Measurements from ENCODE around the gene PXN. TPM values are rescaled to one million over a fixed set of nuclear protein-coding genes. Genes with fewer than 3 reads are reported as not detected.
A peak's percentile ranks its signal among the peaks of the same experiment; 100 is the strongest.

PXN gene
- total RNA-seq, 1 donor from 2014 or later, result 54.5 TPM

GRCh38 chr12:120278137-120279069 is 12.9 kb upstream of the PXN start:
- DNase-seq (ENCODE audit: low read depth, low spot score), result no peak
- H3K36me3 Mint-ChIP-seq (ENCODE audit: low read depth), result peaks cover 3% of the 10 kb centered on the region
- H3K4me3 Mint-ChIP-seq, result no peak overlapping the region
- peaks cover 3% of the 10 kb centered on the region for H3K9me3 Mint-ChIP-seq
- no peak overlapping the region for H3K27ac Mint-ChIP-seq (ENCODE audit: unreplicated experiment)
- no peaks in the 10 kb centered on the region for H3K27me3 Mint-ChIP-seq (ENCODE audit: low read depth)
- H3K4me1 Mint-ChIP-seq, result no peaks in the 10 kb centered on the region
- TF ChIP-seq CTCF (conservative IDR thresholded peaks at IDR 0.05), result no peak

GRCh38 chr12:120276734-120277133 is 11.2 kb upstream of the PXN start:
- no peaks in the 10 kb centered on the region for H3K4me1 Mint-ChIP-seq
- TF ChIP-seq CTCF (conservative IDR thresholded peaks at IDR 0.05), result no peak
- no peak overlapping the region for H3K4me3 Mint-ChIP-seq
- H3K36me3 Mint-ChIP-seq (ENCODE audit: low read depth), result peaks cover 3% of the 10 kb centered on the region
- peaks cover 3% of the 10 kb centered on the region for H3K9me3 Mint-ChIP-seq
- DNase-seq (ENCODE audit: low read depth, low spot score), result no peak
- no peak overlapping the region for H3K27ac Mint-ChIP-seq (ENCODE audit: unreplicated experiment)
- no peaks in the 10 kb centered on the region for H3K27me3 Mint-ChIP-seq (ENCODE audit: low read depth)

GRCh38 chr12:120267736-120268135 is 2.2 kb upstream of the PXN start:
- H3K4me3 Mint-ChIP-seq, result peak overlapping the region; percentile 31
- DNase-seq (ENCODE audit: low read depth, low spot score), result no peak
- H3K27ac Mint-ChIP-seq (ENCODE audit: unreplicated experiment), result no peak overlapping the region
- no peak for TF ChIP-seq CTCF (conservative IDR thresholded peaks at IDR 0.05)
- peaks cover 27% of the 10 kb centered on the region for H3K4me1 Mint-ChIP-seq
- H3K9me3 Mint-ChIP-seq, result no peaks in the 10 kb centered on the region
- peaks cover 3% of the 10 kb centered on the region for H3K27me3 Mint-ChIP-seq (ENCODE audit: low read depth)
- H3K36me3 Mint-ChIP-seq (ENCODE audit: low read depth), result no peaks in the 10 kb centered on the region

- DNase-seq (ENCODE audit: low read depth, low spot score), result no peak
- TF ChIP-seq CTCF (conservative IDR thresholded peaks at IDR 0.05), result no peak
- H3K9me3 Mint-ChIP-seq, result no peaks in the 10 kb centered on the region
- H3K4me1 Mint-ChIP-seq, result peaks cover 41% of the 10 kb centered on the region
- H3K27ac Mint-ChIP-seq (ENCODE audit: unreplicated experiment), result peak overlapping the region; percentile 12
- H3K27me3 Mint-ChIP-seq (ENCODE audit: low read depth), result peaks cover 3% of the 10 kb centered on the region
- no peaks in the 10 kb centered on the region for H3K36me3 Mint-ChIP-seq (ENCODE audit: low read depth)
- peak overlapping the region; percentile 89 for H3K4me3 Mint-ChIP-seq
Observed at GRCh38 chr12:120266180-120266870, 795 bp upstream of the PXN start.

- peak overlapping the region; percentile 3 for H3K27ac Mint-ChIP-seq (ENCODE audit: unreplicated experiment)
- H3K27me3 Mint-ChIP-seq (ENCODE audit: low read depth), result peaks cover 3% of the 10 kb centered on the region
- peaks cover 47% of the 10 kb centered on the region for H3K4me1 Mint-ChIP-seq
- TF ChIP-seq CTCF (conservative IDR thresholded peaks at IDR 0.05), result no peak
- DNase-seq (ENCODE audit: low read depth, low spot score), result no peak
- H3K9me3 Mint-ChIP-seq, result no peaks in the 10 kb centered on the region
- peak overlapping the region; percentile 92 for H3K4me3 Mint-ChIP-seq
- H3K36me3 Mint-ChIP-seq (ENCODE audit: low read depth), result no peaks in the 10 kb centered on the region
Observed at GRCh38 chr12:120264904-120265472, 542 bp downstream of the PXN start.

Measured in neural crest cell (in vitro differentiated cells).